HL-60 (cell line): ENCODE data around the gene SSTR4.

ENCODE experiments used
- DNase-seq, 2 experiments: peaks; one replicate each; pipeline ENCODE4 v3.0.0-alpha.2; 2010 to 2020; ENCODE audit warnings: low read depth in 1 of 2, low spot score in 1 of 2
- H3K27ac ChIP-seq: fragments of 250-450 bp; sonication (Bioruptor Pico); replicated peaks from 2 replicates; pipeline ENCODE4 v1.5.1; 2020; ENCODE audit warnings: mild to moderate bottlenecking, moderate library complexity
- H3K27me3 ChIP-seq: fragments of 250-450 bp; sonication (Bioruptor Pico); 2 replicates; pipeline ENCODE4 v1.5.1; 2021; ENCODE audit warnings: mild to moderate bottlenecking, moderate library complexity; ENCODE audit not compliant: insufficient read depth, poor library complexity, severe bottlenecking
- H3K4me3 ChIP-seq: replicated peaks from 2 replicates; pipeline ENCODE4 v1.5.1; 2011; ENCODE audit warnings: mild to moderate bottlenecking, control low read depth, low read length; ENCODE audit not compliant: insufficient read depth
- GABPA ChIP-seq: IDR thresholded peaks from 2 replicates; pipeline ENCODE4 v1.6.1; 2012; ENCODE audit warnings: low read depth
- POLR2AphosphoS5 ChIP-seq: IDR thresholded peaks from 2 replicates; pipeline ENCODE4 v1.6.1; 2012; ENCODE audit warnings: low read depth
- SPI1 ChIP-seq: IDR thresholded peaks from 2 replicates; pipeline ENCODE4 v1.6.1; 2012; ENCODE audit warnings: low read depth, mild to moderate bottlenecking, borderline replicate concordance
- TF ChIP-seq, protein P1 (sequence below): IDR thresholded peaks from 2 replicates; pipeline ENCODE4 v1.6.1; 2012; ENCODE audit warnings: low read depth; ENCODE audit not compliant: insufficient replicate concordance
- TF ChIP-seq, protein P2 (sequence below): IDR thresholded peaks from one replicate; pipeline ENCODE4 v1.5.1; 2011; ENCODE audit warnings: low read length, control low read depth, inconsistent platforms; ENCODE audit not compliant: insufficient read depth

SSTR4 gene

DNA sequence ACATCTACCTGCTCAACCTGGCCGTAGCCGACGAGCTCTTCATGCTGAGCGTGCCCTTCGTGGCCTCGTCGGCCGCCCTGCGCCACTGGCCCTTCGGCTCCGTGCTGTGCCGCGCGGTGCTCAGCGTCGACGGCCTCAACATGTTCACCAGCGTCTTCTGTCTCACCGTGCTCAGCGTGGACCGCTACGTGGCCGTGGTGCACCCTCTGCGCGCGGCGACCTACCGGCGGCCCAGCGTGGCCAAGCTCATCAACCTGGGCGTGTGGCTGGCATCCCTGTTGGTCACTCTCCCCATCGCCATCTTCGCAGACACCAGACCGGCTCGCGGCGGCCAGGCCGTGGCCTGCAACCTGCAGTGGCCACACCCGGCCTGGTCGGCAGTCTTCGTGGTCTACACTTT lies 619 bp downstream of the SSTR4 start:
- DNase-seq: no peak
- TF ChIP-seq, protein P1, sequence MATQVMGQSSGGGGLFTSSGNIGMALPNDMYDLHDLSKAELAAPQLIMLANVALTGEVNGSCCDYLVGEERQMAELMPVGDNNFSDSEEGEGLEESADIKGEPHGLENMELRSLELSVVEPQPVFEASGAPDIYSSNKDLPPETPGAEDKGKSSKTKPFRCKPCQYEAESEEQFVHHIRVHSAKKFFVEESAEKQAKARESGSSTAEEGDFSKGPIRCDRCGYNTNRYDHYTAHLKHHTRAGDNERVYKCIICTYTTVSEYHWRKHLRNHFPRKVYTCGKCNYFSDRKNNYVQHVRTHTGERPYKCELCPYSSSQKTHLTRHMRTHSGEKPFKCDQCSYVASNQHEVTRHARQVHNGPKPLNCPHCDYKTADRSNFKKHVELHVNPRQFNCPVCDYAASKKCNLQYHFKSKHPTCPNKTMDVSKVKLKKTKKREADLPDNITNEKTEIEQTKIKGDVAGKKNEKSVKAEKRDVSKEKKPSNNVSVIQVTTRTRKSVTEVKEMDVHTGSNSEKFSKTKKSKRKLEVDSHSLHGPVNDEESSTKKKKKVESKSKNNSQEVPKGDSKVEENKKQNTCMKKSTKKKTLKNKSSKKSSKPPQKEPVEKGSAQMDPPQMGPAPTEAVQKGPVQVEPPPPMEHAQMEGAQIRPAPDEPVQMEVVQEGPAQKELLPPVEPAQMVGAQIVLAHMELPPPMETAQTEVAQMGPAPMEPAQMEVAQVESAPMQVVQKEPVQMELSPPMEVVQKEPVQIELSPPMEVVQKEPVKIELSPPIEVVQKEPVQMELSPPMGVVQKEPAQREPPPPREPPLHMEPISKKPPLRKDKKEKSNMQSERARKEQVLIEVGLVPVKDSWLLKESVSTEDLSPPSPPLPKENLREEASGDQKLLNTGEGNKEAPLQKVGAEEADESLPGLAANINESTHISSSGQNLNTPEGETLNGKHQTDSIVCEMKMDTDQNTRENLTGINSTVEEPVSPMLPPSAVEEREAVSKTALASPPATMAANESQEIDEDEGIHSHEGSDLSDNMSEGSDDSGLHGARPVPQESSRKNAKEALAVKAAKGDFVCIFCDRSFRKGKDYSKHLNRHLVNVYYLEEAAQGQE: no peak
- TF ChIP-seq POLR2AphosphoS5 (no peak), SPI1 (no peak), GABPA (no peak)
- TF ChIP-seq, protein P2, sequence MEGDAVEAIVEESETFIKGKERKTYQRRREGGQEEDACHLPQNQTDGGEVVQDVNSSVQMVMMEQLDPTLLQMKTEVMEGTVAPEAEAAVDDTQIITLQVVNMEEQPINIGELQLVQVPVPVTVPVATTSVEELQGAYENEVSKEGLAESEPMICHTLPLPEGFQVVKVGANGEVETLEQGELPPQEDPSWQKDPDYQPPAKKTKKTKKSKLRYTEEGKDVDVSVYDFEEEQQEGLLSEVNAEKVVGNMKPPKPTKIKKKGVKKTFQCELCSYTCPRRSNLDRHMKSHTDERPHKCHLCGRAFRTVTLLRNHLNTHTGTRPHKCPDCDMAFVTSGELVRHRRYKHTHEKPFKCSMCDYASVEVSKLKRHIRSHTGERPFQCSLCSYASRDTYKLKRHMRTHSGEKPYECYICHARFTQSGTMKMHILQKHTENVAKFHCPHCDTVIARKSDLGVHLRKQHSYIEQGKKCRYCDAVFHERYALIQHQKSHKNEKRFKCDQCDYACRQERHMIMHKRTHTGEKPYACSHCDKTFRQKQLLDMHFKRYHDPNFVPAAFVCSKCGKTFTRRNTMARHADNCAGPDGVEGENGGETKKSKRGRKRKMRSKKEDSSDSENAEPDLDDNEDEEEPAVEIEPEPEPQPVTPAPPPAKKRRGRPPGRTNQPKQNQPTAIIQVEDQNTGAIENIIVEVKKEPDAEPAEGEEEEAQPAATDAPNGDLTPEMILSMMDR: no peak
- Histone ChIP-seq H3K27me3 (no peaks in the 10 kb centered on the region), H3K4me3 (no peak overlapping the region), H3K27ac (no peak overlapping the region)

DNA sequence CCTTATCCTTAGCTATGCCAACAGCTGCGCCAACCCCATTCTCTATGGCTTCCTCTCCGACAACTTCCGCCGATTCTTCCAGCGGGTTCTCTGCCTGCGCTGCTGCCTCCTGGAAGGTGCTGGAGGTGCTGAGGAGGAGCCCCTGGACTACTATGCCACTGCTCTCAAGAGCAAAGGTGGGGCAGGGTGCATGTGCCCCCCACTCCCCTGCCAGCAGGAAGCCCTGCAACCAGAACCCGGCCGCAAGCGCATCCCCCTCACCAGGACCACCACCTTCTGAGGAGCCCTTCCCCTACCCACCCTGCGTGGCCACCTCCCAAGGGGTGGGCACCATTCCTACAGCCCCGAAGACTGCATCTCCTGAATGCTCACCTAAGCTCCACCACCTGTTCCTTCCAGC lies 1.3 kb downstream of the SSTR4 start:
- TF ChIP-seq POLR2AphosphoS5: no peak
- TF ChIP-seq, protein P2: no peak
- TF ChIP-seq GABPA: no peak
- no peak for TF ChIP-seq SPI1
- no peaks in the 10 kb centered on the region for H3K27me3 ChIP-seq
- H3K27ac ChIP-seq: no peak overlapping the region
- no peak for DNase-seq
- no peak overlapping the region for H3K4me3 ChIP-seq

DNA sequence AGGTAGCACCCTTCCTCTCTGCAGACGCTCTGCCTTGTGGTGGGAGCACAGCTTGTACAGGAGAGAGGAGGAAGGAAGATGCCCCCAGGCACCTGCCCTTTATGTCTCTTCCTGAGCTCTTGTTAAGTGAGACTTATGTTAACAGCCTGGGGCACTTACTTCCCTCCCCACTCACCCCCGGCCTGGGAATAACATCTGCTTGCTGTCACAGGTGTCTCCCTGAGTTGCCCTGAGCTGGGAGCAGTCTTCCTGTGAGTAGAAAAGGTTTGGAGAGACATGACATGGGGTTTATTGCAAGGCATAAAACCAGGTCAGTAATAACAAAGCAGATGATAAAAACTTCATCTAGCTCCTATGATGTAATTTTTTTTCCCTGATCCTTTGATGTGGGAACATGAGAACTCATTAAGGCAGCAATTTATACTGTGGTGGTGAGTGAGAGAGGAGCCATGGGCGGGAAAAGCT lies 1.9 kb downstream of the SSTR4 start:
- no peak overlapping the region for H3K27ac ChIP-seq
- no peak for DNase-seq
- H3K27me3 ChIP-seq: no peaks in the 10 kb centered on the region
- TF ChIP-seq, protein P1: no peak
- TF ChIP-seq, protein P2: no peak
- TF ChIP-seq GABPA (no peak), SPI1 (no peak), POLR2AphosphoS5 (no peak)
- H3K4me3 ChIP-seq: no peak overlapping the region

DNA sequence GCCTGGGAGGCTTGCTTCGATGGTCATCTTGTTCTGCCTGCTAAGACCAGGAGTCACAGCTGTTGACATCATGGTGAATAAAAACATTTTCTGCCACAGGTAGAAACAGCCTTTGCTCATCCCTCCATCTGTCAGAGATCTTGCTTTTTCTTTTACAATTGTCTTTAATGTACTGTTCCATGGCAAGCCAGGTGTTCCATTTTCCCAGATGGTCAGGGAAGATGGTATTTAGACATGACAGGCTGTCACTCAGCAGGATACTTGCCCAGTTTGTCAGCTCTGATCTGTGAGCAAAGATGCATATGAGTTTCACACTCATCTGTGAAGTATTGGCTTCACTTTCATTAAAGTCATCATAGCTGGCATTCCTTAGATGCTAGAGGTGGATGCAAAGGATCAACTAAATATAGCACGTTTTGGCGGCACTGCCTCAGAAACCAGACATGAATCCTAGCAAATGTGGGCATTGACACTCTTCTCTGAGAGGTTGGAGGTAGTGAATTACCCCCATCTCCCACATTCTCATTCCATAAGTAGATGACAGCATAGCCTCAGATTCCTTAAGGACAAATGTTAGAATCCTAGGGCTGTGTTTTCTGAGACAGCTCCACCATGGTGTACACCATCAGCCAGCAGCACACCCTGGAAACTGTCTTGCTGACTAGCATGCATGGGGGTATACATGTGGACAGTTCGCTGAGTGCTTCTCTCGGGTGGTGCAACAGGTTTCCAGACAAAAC lies 4.2 kb downstream of the SSTR4 start:
- Histone ChIP-seq H3K4me3 (no peak overlapping the region), H3K27ac (no peak overlapping the region), H3K27me3 (no peaks in the 10 kb centered on the region)
- DNase-seq: no peak
- TF ChIP-seq, protein P2: no peak
- no peak for TF ChIP-seq SPI1
- TF ChIP-seq, protein P1: no peak
- TF ChIP-seq GABPA: no peak
- TF ChIP-seq POLR2AphosphoS5: no peak
